ENCODE results near the gene MTRFR. TPM values are rescaled to one million over a fixed set of nuclear protein-coding genes. Genes with fewer than 3 reads are reported as not detected.
"Not testable (repeated sequence)": the region's sequence is repeated elsewhere in the genome, so short reads cannot be mapped to it uniquely, and the experiment has no call there.

The MTRFR gene
- total RNA-seq, 2 experiments from 2014 or later = 28.4 to 28.8 TPM

- Mint-ChIP-seq H3K27me3 (peaks cover 3% of the 10 kb centered on the region), H3K27ac (peak overlapping the region; percentile 96), H3K36me3 (peaks cover 34% of the 10 kb centered on the region), H3K9me3 (no peaks in the 10 kb centered on the region), H3K4me1 (ENCODE audit: low read depth) (peaks cover 60% of the 10 kb centered on the region), H3K4me3 (peak overlapping the region; percentile 99)
- ChIA-PET CTCF (interaction anchor here (1.0 to 4.5 kb wide), 7 partner anchors 9 to 188 kb away, joined by 3 to 35 read pairs (median 7); partner anchors contain the start of gene PITPNM2), POLR2A (interaction anchor here (0.6 to 2.7 kb wide), 24 partner anchors 9 to 706 kb away, joined by 3 to 45 read pairs (median 5); partner anchors contain the start of genes ARL6IP4, ATP6V0A2, KMT5A and OGFOD2)
- intact Hi-C loops (cut with micrococcal nuclease) = loop anchor here (1.0 to 10.0 kb wide), 7 partner anchors 9 to 348 kb away; partner anchors contain the start of genes CDK2AP1, KMT5A, OGFOD2 and PITPNM2
- DNase-seq = no peak
These were observed 797 bp upstream of the MTRFR start for GRCh38 chr12:123232472-123232806.

GRCh38 chr12:123233505-123234308 lies 471 bp downstream of the MTRFR start:
- ChIA-PET CTCF (interaction anchor here (1.0 to 4.5 kb wide), 9 partner anchors 9 to 441 kb away, joined by 3 to 35 read pairs (median 4); partner anchors contain the start of gene PITPNM2), POLR2A (interaction anchor here (0.5 to 2.7 kb wide), 26 partner anchors 8 to 480 kb away, joined by 3 to 45 read pairs (median 4); partner anchors contain the start of genes ARL6IP4, ATP6V0A2, OGFOD2 and RILPL2)
- peaks cover 3% of the 10 kb centered on the region for H3K27me3 Mint-ChIP-seq
- DNase-seq = no peak
- H3K9me3 Mint-ChIP-seq = no peaks in the 10 kb centered on the region
- intact Hi-C loops (cut with micrococcal nuclease) = loop anchor here (1.0 to 10.0 kb wide), 11 partner anchors 37 to 706 kb away; partner anchors contain the start of genes CDK2AP1, EIF2B1, GTF2H3 and KMT5A
- peak overlapping the region; percentile 99 for H3K4me3 Mint-ChIP-seq
- peaks cover 27% of the 10 kb centered on the region for H3K36me3 Mint-ChIP-seq
- peaks cover 61% of the 10 kb centered on the region for H3K4me1 Mint-ChIP-seq (ENCODE audit: low read depth)
- H3K27ac Mint-ChIP-seq = peak overlapping the region; percentile 96

DNA sequence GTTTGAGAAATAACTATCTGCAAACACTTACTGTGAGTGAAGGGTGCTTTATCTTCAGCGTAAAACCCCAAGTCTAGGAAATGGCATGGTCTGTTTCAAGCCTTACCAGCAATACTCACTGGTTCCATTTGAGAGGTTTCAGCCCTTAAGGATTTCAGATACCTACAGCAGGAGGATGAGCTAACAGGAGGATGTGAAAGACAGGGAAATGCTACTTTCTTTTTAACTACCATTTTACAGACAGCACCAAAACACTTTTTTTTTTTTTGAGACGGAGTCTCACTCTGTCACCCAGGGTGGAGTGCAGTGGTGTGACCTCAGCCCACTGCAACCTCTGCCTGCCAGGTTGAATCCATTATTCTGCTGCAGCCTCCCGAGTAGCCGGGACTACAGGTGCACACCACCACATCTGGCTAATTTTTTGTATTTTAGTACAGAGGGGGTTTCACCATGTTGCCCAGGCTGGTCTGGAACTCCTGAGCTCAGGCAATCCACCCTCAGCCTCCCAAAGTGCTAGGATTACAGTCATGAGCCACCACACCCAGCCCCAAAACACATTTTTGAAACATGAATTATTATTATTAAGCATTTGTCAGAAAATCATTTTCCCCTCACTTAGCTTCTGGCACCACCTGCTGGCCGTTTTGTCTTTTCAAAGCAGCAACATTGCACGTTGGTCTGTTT lies 4.6 kb downstream of the MTRFR start:
- intact Hi-C loops (cut with micrococcal nuclease) = loop anchor here (1.0 to 10.0 kb wide), 5 partner anchors 15 to 353 kb away; partner anchors contain the start of gene SNRNP35
- H3K27me3 Mint-ChIP-seq = peaks cover 3% of the 10 kb centered on the region
- peaks cover 35% of the 10 kb centered on the region for H3K36me3 Mint-ChIP-seq
- H3K4me1 Mint-ChIP-seq (ENCODE audit: low read depth) = peaks cover 48% of the 10 kb centered on the region
- H3K4me3 Mint-ChIP-seq = peak overlapping the region; percentile 42
- peak; percentile 77 for DNase-seq
- ChIA-PET POLR2A (interaction anchor here (0.6 to 1.8 kb wide), 5 partner anchors 14 to 269 kb away, joined by 3 to 8 read pairs (median 4); no protein-coding TSS in a partner anchor), CTCF (interaction anchor here (0.5 to 3.7 kb wide), 58 partner anchors 9 to 444 kb away, joined by 3 to 70 read pairs (median 4); partner anchors contain the start of genes KMT5A, OGFOD2 and PITPNM2)
- no peaks in the 10 kb centered on the region for H3K9me3 Mint-ChIP-seq
- peak overlapping the region; percentile 85 for H3K27ac Mint-ChIP-seq

DNA sequence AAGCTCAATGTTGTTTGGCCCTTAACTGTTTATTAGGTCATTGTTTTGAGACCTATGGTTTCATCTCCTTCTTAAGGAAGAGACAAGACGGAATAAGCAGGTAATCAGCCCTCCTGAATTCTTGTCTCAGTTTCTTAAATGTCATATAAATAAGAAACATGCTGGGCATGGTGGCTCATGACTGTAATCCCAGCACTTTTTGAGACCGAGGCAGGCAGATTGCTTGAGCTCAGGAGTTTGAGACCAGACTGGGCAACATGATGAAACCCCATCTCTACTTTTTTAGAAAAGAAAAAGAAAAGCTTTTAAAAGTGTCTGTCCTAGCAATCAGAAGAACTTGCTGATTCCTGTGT lies 5.1 kb downstream of the MTRFR start:
- DNase-seq = no peak
- no peaks in the 10 kb centered on the region for H3K9me3 Mint-ChIP-seq
- peaks cover 49% of the 10 kb centered on the region for H3K4me1 Mint-ChIP-seq (ENCODE audit: low read depth)
- intact Hi-C loops (cut with micrococcal nuclease) = loop anchor here (10.0 kb wide), 2 partner anchors 216 to 354 kb away; partner anchors contain the start of gene SNRNP35
- peaks cover 33% of the 10 kb centered on the region for H3K36me3 Mint-ChIP-seq
- POLR2A ChIA-PET = interaction anchor here (1.7 to 1.8 kb wide), 2 partner anchors 15 to 195 kb away, joined by 4 to 8 read pairs; no protein-coding TSS in a partner anchor
- H3K27me3 Mint-ChIP-seq = no peaks in the 10 kb centered on the region
- H3K4me3 Mint-ChIP-seq = no peak overlapping the region
- H3K27ac Mint-ChIP-seq = peak overlapping the region; percentile 85
- CTCF ChIA-PET = interaction anchor here (0.5 to 3.7 kb wide), 51 partner anchors 9 to 444 kb away, joined by 3 to 70 read pairs (median 4); partner anchors contain the start of genes KMT5A, OGFOD2 and PITPNM2

- Mint-ChIP-seq H3K4me3 (no peak overlapping the region), H3K36me3 (peaks cover 31% of the 10 kb centered on the region), H3K27me3 (no peaks in the 10 kb centered on the region), H3K9me3 (no peaks in the 10 kb centered on the region), H3K4me1 (ENCODE audit: low read depth) (peaks cover 53% of the 10 kb centered on the region), H3K27ac (no peak overlapping the region)
- ChIA-PET POLR2A (interaction anchor here (1.7 kb wide), 1 partner anchor 196 kb away, joined by 8 read pairs; no protein-coding TSS in a partner anchor), CTCF (interaction anchor here (0.8 to 3.7 kb wide), 19 partner anchors 9 to 445 kb away, joined by 3 to 70 read pairs (median 6); partner anchors contain the start of gene PITPNM2)
- DNase-seq = no peak
- intact Hi-C loops (cut with micrococcal nuclease) = loop anchor here (10.0 kb wide), 2 partner anchors 216 to 354 kb away; partner anchors contain the start of gene SNRNP35
These were observed 5.7 kb downstream of the MTRFR start for GRCh38 chr12:123238961-123239360.

- H3K36me3 Mint-ChIP-seq = peaks cover 31% of the 10 kb centered on the region
- intact Hi-C loops (cut with micrococcal nuclease) = no loop called here
- no peak for DNase-seq
- peak overlapping the region; percentile 57 for H3K27ac Mint-ChIP-seq
- ChIA-PET CTCF (interaction anchor here (0.7 to 2.0 kb wide), 6 partner anchors 9 to 383 kb away, joined by 3 to 7 read pairs (median 4); partner anchors contain the start of genes MPHOSPH9, MTRFR and OGFOD2), POLR2A (interaction anchor here (1.1 to 1.7 kb wide), 2 partner anchors 9 to 166 kb away, joined by 3 to 7 read pairs; partner anchors contain the start of genes MPHOSPH9 and MTRFR)
- peaks cover 55% of the 10 kb centered on the region for H3K4me1 Mint-ChIP-seq (ENCODE audit: low read depth)
- H3K27me3 Mint-ChIP-seq = no peaks in the 10 kb centered on the region
- peaks cover under 1% of the 10 kb centered on the region for H3K9me3 Mint-ChIP-seq
- H3K4me3 Mint-ChIP-seq = no peak overlapping the region
These were observed 9.1 kb downstream of the MTRFR start for GRCh38 chr12:123242116-123242904.

GRCh38 chr12:123243671-123244262 lies 10.5 kb downstream of the MTRFR start:
- Mint-ChIP-seq H3K27ac (peak overlapping the region; percentile 45), H3K4me3 (no peak overlapping the region), H3K9me3 (peaks cover 13% of the 10 kb centered on the region), H3K36me3 (peaks cover 41% of the 10 kb centered on the region), H3K27me3 (no peaks in the 10 kb centered on the region), H3K4me1 (ENCODE audit: low read depth) (peaks cover 53% of the 10 kb centered on the region)
- intact Hi-C loops (cut with micrococcal nuclease) = no loop called here
- ChIA-PET POLR2A (interaction anchor here (1.5 kb wide), 1 partner anchor 11 kb away, joined by 4 read pairs; the partner anchor contains the start of genes MPHOSPH9 and MTRFR), CTCF (no interaction called here)
- DNase-seq = no peak

DNA sequence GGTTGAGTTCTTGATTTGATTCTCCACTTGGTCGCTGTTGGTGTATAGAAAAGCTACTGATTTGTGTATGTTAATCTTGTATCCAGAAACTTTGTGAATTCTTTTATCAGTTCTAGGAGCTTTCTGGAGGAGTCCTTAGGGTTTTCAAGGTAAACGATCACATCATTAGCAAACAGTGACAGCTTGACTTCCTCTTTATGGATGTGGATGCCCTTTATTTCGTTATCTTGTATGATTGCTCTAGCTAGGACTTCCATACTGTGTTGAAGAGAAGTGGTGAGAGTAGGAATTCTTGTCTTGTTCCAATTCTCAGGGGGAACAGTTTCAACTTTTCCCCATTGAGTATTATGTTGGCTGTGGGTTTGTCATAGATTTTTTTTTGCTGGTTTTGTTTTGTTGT lies 12.4 kb downstream of the MTRFR start:
- no peak overlapping the region for H3K4me3 Mint-ChIP-seq
- no peaks in the 10 kb centered on the region for H3K27me3 Mint-ChIP-seq
- ChIA-PET CTCF (no interaction called here), POLR2A (no interaction called here)
- peaks cover 41% of the 10 kb centered on the region for H3K36me3 Mint-ChIP-seq
- intact Hi-C loops (cut with micrococcal nuclease) = no loop called here
- peaks cover 13% of the 10 kb centered on the region for H3K9me3 Mint-ChIP-seq
- peaks cover 61% of the 10 kb centered on the region for H3K4me1 Mint-ChIP-seq (ENCODE audit: low read depth)
- DNase-seq = no peak
- peak overlapping the region; percentile 23 for H3K27ac Mint-ChIP-seq

GRCh38 chr12:123248129-123248528 lies 14.9 kb downstream of the MTRFR start:
- H3K27me3 Mint-ChIP-seq; H3K4me3 Mint-ChIP-seq; DNase-seq; intact Hi-C loops (cut with micrococcal nuclease); POLR2A ChIA-PET; H3K27ac Mint-ChIP-seq: not testable (repeated sequence)
- CTCF ChIA-PET = interaction anchor here (2.8 kb wide), 1 partner anchor 10 kb away, joined by 17 read pairs; no protein-coding TSS in a partner anchor
- Mint-ChIP-seq H3K4me1 (ENCODE audit: low read depth) (peaks cover 58% of the 10 kb centered on the region), H3K9me3 (peaks cover 13% of the 10 kb centered on the region), H3K36me3 (peaks cover 32% of the 10 kb centered on the region)

DNA sequence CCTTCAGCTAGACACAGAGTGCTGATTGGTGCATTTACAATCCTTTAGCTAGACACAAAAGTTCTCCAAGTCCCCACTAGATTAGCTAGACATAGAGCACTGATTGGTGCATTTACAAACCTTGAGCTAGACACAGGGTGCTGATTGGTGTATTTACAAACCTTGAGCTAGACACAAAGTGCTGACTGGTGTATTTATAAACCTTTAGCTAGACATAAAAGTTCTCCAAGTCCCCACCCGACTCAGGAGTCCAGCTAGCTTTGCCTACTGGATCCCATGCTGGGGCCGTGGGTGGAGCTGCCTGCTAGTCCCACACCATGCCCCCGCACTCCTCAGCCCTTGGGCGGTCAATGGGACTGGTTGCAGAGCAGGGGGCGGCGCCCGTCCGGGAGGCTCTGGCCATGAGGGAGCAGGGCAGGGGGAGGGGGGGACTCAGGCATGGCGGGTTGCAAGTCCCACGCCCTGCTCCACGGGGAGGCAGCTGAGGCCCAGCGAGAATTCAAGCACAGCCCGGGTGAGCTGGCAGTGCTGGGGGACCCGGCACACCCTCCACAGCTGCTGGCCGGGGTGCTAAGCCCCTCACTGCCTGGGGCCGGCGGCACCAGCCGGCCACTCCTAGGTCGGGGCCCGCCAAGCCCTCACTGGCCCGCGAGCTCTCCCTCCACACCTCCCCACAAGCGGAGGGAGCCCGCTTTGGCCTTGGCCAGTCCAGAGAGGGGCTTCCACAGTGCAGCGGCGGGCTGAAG lies 15.9 kb downstream of the MTRFR start:
- CTCF ChIA-PET = interaction anchor here (0.9 to 2.8 kb wide), 2 partner anchors 11 to 40 kb away, joined by 4 to 17 read pairs; no protein-coding TSS in a partner anchor
- H3K27me3 Mint-ChIP-seq; H3K4me3 Mint-ChIP-seq; H3K27ac Mint-ChIP-seq; intact Hi-C loops (cut with micrococcal nuclease); DNase-seq: not testable (repeated sequence)
- Mint-ChIP-seq H3K4me1 (ENCODE audit: low read depth) (peaks cover 55% of the 10 kb centered on the region), H3K36me3 (peaks cover 40% of the 10 kb centered on the region), H3K9me3 (peaks cover 13% of the 10 kb centered on the region)
- POLR2A ChIA-PET = interaction anchor here (0.9 to 1.3 kb wide), 2 partner anchors 16 kb away, joined by 3 to 4 read pairs; partner anchors contain the start of genes MPHOSPH9 and MTRFR

All from activated CD4-positive, alpha-beta memory T cell treated with anti-CD3 and anti-CD28 coated beads for 36 hours (primary cell).